LNCaP clone FGC (cell line): ENCODE measurements around the gene C2CD3.
A peak's percentile ranks its signal among the peaks of the same experiment; 100 is the strongest.
"Not testable (repeated sequence)": the region's sequence is repeated elsewhere in the genome, so short reads cannot be mapped to it uniquely, and the experiment has no call there.

Experiments
- DNase-seq: peaks from one replicate; pipeline ENCODE4 v3.0.0-alpha.2; 2011; ENCODE audit warnings: low read depth
- H3K4me3 ChIP-seq: 2 replicates; pipeline ENCODE4 v1.5.1; 2011; ENCODE audit warnings: mild to moderate bottlenecking, low read depth, low read length, control low read depth
- TF ChIP-seq, protein P1 (sequence below): IDR thresholded peaks from 2 replicates; pipeline ENCODE4 v1.5.1; 2012; ENCODE audit warnings: mild to moderate bottlenecking; ENCODE audit not compliant: control insufficient read depth, insufficient read depth; ENCODE audit errors: extremely low read depth

C2CD3 gene

DNA sequence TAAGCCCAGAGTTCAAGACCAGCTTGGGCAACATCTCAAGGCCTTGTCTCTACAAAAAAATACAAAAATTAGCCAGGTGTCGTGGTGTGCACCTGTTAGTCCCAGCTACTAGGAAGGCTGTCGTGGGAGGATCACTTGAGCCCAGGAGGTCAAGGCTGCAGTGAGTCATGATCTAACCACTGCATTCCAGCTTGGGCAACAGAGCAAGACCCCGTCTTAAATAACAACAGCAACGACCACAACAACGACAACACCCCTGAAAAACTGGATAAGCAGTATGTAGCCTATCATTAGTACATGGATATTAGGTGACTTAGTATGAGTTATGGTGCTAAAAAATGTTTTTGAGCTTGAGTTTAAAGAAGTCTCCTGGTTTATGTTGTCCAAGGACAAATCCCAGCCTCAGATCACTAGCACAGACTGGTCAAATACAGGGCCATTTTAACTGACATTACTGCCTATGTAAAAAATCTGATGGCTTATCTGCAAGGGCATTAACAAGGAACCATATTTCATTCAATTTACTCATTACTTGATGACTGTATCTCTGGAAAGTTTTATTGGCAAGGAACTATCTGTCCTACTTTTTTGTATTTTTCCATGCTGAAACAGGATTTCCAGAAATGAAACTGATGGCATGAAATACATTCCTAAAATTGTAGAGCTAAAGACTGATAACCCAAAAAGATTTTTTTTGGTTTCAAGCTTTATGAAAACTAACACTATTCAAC, 23.4 kb downstream of the C2CD3 start:
- H3K4me3 ChIP-seq = no peak overlapping the region
- TF ChIP-seq, protein P1, sequence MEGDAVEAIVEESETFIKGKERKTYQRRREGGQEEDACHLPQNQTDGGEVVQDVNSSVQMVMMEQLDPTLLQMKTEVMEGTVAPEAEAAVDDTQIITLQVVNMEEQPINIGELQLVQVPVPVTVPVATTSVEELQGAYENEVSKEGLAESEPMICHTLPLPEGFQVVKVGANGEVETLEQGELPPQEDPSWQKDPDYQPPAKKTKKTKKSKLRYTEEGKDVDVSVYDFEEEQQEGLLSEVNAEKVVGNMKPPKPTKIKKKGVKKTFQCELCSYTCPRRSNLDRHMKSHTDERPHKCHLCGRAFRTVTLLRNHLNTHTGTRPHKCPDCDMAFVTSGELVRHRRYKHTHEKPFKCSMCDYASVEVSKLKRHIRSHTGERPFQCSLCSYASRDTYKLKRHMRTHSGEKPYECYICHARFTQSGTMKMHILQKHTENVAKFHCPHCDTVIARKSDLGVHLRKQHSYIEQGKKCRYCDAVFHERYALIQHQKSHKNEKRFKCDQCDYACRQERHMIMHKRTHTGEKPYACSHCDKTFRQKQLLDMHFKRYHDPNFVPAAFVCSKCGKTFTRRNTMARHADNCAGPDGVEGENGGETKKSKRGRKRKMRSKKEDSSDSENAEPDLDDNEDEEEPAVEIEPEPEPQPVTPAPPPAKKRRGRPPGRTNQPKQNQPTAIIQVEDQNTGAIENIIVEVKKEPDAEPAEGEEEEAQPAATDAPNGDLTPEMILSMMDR = no peak
- no peak for DNase-seq

DNA sequence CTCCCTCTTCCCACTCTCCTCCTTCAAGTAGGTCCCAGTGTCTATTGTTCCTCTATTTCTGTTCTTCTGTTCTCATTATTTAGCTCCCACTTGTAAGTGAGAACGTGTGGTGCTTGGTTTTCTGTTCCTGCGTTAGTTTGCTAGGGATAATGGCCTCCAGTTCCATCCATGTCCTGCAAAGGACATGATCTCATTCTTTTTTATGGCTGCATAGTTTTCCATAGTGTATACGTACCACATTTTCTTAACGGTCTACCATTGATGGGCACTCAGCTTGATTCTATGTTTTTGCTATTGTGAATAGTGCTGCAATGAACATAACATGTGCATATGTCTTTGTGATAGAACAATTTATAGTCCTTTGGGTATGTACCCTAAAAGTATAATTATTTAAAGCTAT, 26.2 kb downstream of the C2CD3 start:
- H3K4me3 ChIP-seq = no peak overlapping the region
- no peak for DNase-seq
- TF ChIP-seq, protein P1 = no peak

DNA sequence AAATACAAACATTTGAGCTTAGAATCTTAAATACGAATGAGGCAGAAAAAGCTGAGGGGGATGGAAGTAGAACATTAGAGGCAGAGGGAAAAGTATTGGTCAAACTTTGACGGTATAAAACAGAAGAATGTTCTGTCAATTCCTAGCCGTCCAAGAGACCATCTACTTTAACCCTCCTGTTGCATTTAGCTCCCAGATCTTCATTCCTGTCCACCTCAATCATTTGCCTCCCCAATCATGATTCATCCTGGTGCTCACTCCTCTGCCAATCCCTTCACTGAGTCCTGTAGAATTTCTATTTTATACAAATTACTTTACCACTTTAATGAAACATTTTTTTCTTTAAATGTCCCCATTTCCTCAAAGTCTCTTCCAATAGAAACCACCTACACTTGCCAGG, 28.2 kb downstream of the C2CD3 start:
- no peak overlapping the region for H3K4me3 ChIP-seq
- DNase-seq = no peak
- TF ChIP-seq, protein P1 = no peak

DNA sequence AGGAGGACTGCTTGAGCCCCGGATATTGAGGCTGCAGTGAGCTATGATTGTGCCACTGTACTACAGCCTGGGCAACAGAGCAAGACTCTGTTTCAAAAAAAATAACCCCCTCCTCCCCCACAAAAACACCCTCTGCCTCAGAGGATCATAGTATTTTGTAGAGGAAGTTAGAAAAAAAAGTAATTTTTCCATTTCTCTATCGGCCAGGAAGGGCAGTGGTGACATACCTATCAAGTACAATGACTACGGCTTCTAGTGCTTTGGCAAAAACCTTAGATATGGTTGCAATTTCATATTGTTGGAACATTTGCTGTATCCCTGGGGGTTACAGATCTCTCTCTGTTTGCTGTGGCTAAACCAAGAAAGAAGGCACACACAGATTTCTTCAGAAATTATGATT, 28.9 kb downstream of the C2CD3 start:
- H3K4me3 ChIP-seq = no peak overlapping the region
- DNase-seq = no peak
- TF ChIP-seq, protein P1 = no peak

DNA sequence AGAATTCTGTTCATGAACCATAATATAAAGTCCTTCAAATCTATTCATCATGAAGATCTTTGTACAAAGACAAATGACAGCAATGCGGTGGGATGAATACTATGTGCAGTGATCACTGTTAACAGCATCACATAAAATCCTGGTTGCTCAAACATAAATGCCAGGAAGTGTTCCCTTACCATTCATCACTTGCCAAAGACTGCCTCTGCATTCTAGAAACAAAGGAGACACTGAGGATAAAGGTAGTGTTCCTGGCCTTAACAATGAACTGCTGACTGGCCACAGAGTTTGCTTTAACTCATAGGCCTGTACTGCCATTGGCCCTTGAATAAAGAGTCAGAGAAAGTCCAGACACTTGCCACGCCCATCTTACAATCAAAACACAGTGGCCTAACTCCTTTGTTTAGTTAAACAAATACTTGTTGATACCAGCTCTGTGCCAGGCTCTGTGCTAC, 29.5 kb downstream of the C2CD3 start:
- no peak overlapping the region for H3K4me3 ChIP-seq
- TF ChIP-seq, protein P1 = no peak
- DNase-seq = peak; percentile 82

DNA sequence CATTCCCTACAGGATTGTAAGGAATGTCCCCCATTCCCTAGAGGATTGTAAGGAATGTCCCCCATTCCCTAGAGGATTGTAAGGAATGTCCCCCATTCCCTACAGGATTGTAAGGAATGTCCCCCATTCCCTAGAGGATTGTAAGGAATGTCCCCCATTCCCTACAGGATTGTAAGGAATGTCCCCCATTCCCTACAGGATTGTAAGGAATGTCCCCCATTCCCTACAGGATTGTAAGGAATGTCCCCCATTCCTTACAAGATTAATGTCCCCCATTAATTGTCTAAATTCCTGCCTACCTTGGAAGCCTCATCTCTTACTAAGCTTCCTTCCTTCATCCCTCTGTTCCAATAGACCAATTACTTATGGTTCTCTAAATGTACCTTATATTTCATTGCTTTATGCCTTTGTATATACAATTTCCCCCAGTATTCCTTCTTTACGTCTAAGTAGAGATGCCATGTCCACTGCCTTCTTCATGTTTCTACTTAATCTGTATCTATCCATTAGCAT, 30.8 kb downstream of the C2CD3 start:
- not testable (repeated sequence) for DNase-seq

DNA sequence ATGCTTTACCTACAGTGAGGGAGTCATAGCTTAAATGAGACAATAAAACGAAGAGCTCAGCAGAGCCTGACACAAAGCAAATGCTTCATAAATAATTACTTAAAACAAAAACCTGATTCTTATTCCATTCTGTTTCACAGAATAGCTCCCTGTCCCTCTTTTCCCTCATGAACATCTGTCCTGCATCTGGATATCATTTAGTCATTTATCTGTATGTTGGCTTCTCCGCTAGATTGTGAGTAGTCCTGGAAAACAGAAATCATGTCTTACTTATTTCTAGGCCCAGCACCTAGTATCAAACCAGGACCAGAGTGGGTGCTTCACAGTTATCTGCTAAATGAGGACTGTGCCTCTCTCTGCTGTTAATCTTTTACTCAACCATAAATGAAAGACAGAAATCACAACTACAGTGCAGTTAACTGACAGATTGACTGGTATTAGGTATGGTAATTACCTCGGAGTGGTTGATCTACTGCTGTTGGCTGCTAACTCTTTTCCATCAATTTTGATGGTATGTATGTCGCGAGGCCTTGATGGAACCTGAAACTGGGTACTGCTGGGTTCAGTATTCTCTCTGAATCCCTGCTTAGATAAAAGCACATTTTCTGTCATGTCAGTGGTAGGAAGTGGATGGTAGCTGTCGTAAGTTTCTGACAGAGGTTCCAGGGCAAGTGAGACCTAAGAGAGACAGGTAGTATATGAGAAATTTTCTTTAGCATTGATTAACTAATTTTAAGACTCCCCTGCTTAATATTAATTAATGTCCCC, 31.5 kb downstream of the C2CD3 start:
- no peak overlapping the region for H3K4me3 ChIP-seq
- DNase-seq = no peak
- TF ChIP-seq, protein P1 = no peak

More for the DNA sequence above, 30.8 kb downstream of the C2CD3 start:
- H3K4me3 ChIP-seq = not testable (repeated sequence)
